ENCODE measurements around the gene ACOT4.
"Not testable (repeated sequence)": the region's sequence is repeated elsewhere in the genome, so short reads cannot be mapped to it uniquely, and the experiment has no call there.

Gene ACOT4

GRCh38 chr14:73549889-73550524 lies 41.7 kb upstream of the ACOT4 start:
- POLR2A ChIA-PET; H3K27ac ChIP-seq (ENCODE audit: extremely low read depth, low read depth, low read length); H3K9me3 ChIP-seq (ENCODE audit: control insufficient read depth, insufficient read depth, low read depth, low read length); H3K36me3 ChIP-seq (ENCODE audit: control insufficient read depth in 2 of 2, insufficient read depth in 1 of 2, low read length in 2 of 2); H3K4me3 ChIP-seq (ENCODE audit: low read depth, low read length); CTCF ChIA-PET; H3K4me1 ChIP-seq (ENCODE audit: control insufficient read depth, insufficient read depth, low read length): not testable (repeated sequence)

- Histone ChIP-seq H3K36me3 (ENCODE audit: control insufficient read depth in 2 of 2, insufficient read depth in 1 of 2, low read length in 2 of 2) (no peaks in the 10 kb centered on the region), H3K9me3 (ENCODE audit: control insufficient read depth, insufficient read depth, low read depth, low read length) (no peaks in the 10 kb centered on the region), H3K4me1 (ENCODE audit: control insufficient read depth, insufficient read depth, low read length) (no peaks in the 10 kb centered on the region), H3K4me3 (ENCODE audit: low read depth, low read length) (no peak overlapping the region), H3K27ac (ENCODE audit: extremely low read depth, low read depth, low read length) (no peak overlapping the region)
- ChIA-PET POLR2A (no interaction called here), CTCF (no interaction called here)
- no peak for TF ChIP-seq ZIC2 (tag by site-specific recombination; IDR thresholded peaks at IDR 0.05)
- no peak for TF ChIP-seq ZNF521 (tag by site-specific recombination; IDR thresholded peaks at IDR 0.05)
- no peak for TF ChIP-seq ZNF677 (tag by site-specific recombination; IDR thresholded peaks at IDR 0.05)
- TF ChIP-seq MEIS1 (CRISPR knock-in tag; IDR thresholded peaks at IDR 0.05; ENCODE audit: borderline replicate concordance) = no peak
- no peak for TF ChIP-seq ZNF555 (tag by site-specific recombination; conservative IDR thresholded peaks at IDR 0.05)
- no peak for TF ChIP-seq ZNF26 (tag by site-specific recombination; IDR thresholded peaks at IDR 0.05)
- TF ChIP-seq SETDB1 (IDR thresholded peaks at IDR 0.05; ENCODE audit: insufficient read length, low read length) = no peak
- TF ChIP-seq ZSCAN30 (tag by site-specific recombination; IDR thresholded peaks at IDR 0.05) = no peak
- no peak for TF ChIP-seq ZBTB20 (tag by site-specific recombination; IDR thresholded peaks at IDR 0.05)
- TF ChIP-seq ZNF510 (tag by site-specific recombination; IDR thresholded peaks at IDR 0.05; ENCODE audit: insufficient replicate concordance) = no peak
- TF ChIP-seq ATF2 (tag by site-specific recombination; IDR thresholded peaks at IDR 0.05; ENCODE audit: low read depth) = no peak
- TF ChIP-seq ZSCAN16 (tag by site-specific recombination; IDR thresholded peaks at IDR 0.05) = no peak
Observed at GRCh38 chr14:73553845-73554244, 37.8 kb upstream of the ACOT4 start.

- H3K4me1 ChIP-seq (ENCODE audit: control insufficient read depth, insufficient read depth, low read length); CTCF ChIA-PET; H3K9me3 ChIP-seq (ENCODE audit: control insufficient read depth, insufficient read depth, low read depth, low read length); H3K36me3 ChIP-seq (ENCODE audit: control insufficient read depth in 2 of 2, insufficient read depth in 1 of 2, low read length in 2 of 2); POLR2A ChIA-PET; H3K27ac ChIP-seq (ENCODE audit: extremely low read depth, low read depth, low read length); H3K4me3 ChIP-seq (ENCODE audit: low read depth, low read length): not testable (repeated sequence)
Observed at GRCh38 chr14:73557201-73557600, 34.5 kb upstream of the ACOT4 start.

- H3K4me1 ChIP-seq (ENCODE audit: control insufficient read depth, insufficient read depth, low read length); H3K4me3 ChIP-seq (ENCODE audit: low read depth, low read length); H3K9me3 ChIP-seq (ENCODE audit: control insufficient read depth, insufficient read depth, low read depth, low read length); H3K27ac ChIP-seq (ENCODE audit: extremely low read depth, low read depth, low read length); H3K36me3 ChIP-seq (ENCODE audit: control insufficient read depth in 2 of 2, insufficient read depth in 1 of 2, low read length in 2 of 2): not testable (repeated sequence)
- POLR2A ChIA-PET = interaction anchor here (0.6 kb wide), 1 partner anchor 51 kb away, joined by 5 read pairs; no protein-coding TSS in a partner anchor
- CTCF ChIA-PET = interaction anchor here (0.6 kb wide), 1 partner anchor 73 kb away, joined by 4 read pairs; no protein-coding TSS in a partner anchor
Observed at GRCh38 chr14:73558238-73558637, 33.4 kb upstream of the ACOT4 start.

- POLR2A ChIA-PET; CTCF ChIA-PET; H3K4me1 ChIP-seq (ENCODE audit: control insufficient read depth, insufficient read depth, low read length); H3K36me3 ChIP-seq (ENCODE audit: control insufficient read depth in 2 of 2, insufficient read depth in 1 of 2, low read length in 2 of 2); H3K27ac ChIP-seq (ENCODE audit: extremely low read depth, low read depth, low read length); H3K4me3 ChIP-seq (ENCODE audit: low read depth, low read length); H3K9me3 ChIP-seq (ENCODE audit: control insufficient read depth, insufficient read depth, low read depth, low read length): not testable (repeated sequence)
- peak; percentile 44; the same call in 1 of the 2 replicates for TF ChIP-seq ZNF433 (tag by site-specific recombination; IDR thresholded peaks at IDR 0.05; ENCODE audit: low read depth)
- peak; percentile 41 for TF ChIP-seq SETDB1 (IDR thresholded peaks at IDR 0.05; ENCODE audit: insufficient read length, low read length)
Observed at GRCh38 chr14:73562256-73562655, 29.4 kb upstream of the ACOT4 start.
